Bronchial epithelial cell (primary cell): ENCODE results near the gene DLX4. TPM values are rescaled to one million over a fixed set of nuclear protein-coding genes. Genes with fewer than 3 reads are reported as not detected.

Experiments used
- DNase-seq: peaks from one replicate; pipeline ENCODE4 v3.0.0-alpha.2; 2010; ENCODE audit warnings: low read depth
- FAIRE-seq: peaks from 2 replicates; lab custom pipeline; 2011; peaks lifted over from hg19 to GRCh38; lab: Jason Lieb, UNC
- H3K27me3 ChIP-seq: 2 replicates; pipeline ENCODE4 v1.5.1; 2011; ENCODE audit warnings: low read length; ENCODE audit not compliant: control insufficient read depth, insufficient read depth
- H3K36me3 ChIP-seq: 2 replicates; pipeline ENCODE4 v1.5.1; 2011; ENCODE audit warnings: low read length; ENCODE audit not compliant: control insufficient read depth, insufficient read depth
- H3K4me3 ChIP-seq: 2 replicates; pipeline ENCODE4 v1.5.1; 2011; ENCODE audit warnings: mild to moderate bottlenecking, low read depth, low read length, control low read depth
- CTCF ChIP-seq: IDR thresholded peaks from 2 replicates; pipeline ENCODE4 v1.5.1; 2011; ENCODE audit warnings: mild to moderate bottlenecking, moderate library complexity, low read length, control low read depth, inconsistent platforms; ENCODE audit not compliant: insufficient read depth, severe bottlenecking
- total RNA-seq: library from RNA; depleted of rRNA; stranded (reverse); fragments of >200 nt; gene quantifications from 2 replicates; pipeline ENCODE4 v1.2.1, GENCODE V29; 2014

DLX4 gene
- total RNA-seq, 1 donor from 2014 or later: not detected

DNA sequence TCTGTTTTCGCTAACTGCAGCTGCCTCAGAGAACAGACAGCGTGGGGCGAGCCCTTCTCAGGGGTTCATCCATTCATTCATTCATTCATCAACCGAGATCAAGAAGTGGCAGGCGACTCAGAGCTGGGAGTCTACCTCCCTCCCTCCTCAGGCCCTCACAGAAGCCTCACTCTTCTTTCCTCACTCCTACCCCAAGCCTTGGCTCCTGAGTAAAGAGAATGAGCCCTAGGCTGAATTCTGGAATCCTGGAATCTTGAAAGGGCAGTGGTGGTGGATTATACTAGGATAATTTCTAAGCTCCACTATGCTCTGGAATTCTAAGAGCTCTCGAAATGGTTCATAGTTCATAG, 28.3 kb downstream of the DLX4 start:
- TF ChIP-seq CTCF: no peak
- Histone ChIP-seq H3K4me3 (no peak overlapping the region), H3K27me3 (peaks cover 18% of the 10 kb centered on the region), H3K36me3 (no peaks in the 10 kb centered on the region)
- FAIRE-seq: no peak
- DNase-seq: no peak

DNA sequence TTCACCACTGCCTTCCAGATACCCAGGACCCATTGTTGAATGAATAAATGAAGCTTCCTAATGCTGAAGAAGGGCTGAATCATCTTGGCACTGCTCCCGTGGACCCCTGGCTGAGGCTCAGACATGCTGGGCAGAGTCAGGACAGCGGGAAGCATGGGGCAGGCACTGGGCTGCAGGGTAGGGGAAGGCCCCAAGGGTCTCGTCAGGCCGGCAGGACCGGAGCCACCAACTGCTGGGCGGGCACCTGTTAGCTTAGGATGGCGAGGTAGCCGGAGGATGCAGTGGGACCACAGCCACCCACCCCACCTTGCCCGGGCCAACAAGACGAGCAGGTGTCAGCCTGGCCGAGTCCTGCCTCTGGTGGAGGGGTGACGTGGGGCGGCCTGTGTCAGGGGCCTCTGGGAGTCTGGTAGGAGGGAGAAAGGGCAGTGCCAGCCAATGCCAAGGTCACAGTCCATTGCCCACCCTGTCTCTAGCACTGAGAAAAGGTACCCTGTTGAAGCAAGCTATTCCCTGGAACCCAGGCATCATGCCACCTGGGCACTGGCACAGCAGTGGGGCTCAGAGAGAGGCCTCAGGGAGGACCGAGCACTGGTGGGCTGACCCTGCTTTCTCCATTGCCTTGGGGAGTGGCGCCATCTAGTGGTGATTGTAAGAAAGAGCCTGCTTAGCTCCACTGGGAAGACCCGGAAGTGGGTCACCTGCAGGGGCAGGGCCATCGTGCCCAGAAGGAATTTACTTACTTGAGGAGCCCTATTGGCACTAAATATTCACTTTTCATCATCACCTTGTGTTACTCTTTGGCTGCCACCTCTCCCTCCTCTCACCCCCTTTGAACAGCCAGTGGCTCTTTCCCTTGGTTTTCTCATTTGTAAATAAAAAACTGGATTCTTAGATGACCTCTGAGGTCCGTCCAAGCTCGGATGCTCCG, 29.0 kb downstream of the DLX4 start:
- peak; percentile 90 for TF ChIP-seq CTCF
- H3K4me3 ChIP-seq: no peak overlapping the region
- H3K36me3 ChIP-seq: no peaks in the 10 kb centered on the region
- DNase-seq: peak; percentile 69
- FAIRE-seq: no peak
- H3K27me3 ChIP-seq: peaks cover 18% of the 10 kb centered on the region

DNA sequence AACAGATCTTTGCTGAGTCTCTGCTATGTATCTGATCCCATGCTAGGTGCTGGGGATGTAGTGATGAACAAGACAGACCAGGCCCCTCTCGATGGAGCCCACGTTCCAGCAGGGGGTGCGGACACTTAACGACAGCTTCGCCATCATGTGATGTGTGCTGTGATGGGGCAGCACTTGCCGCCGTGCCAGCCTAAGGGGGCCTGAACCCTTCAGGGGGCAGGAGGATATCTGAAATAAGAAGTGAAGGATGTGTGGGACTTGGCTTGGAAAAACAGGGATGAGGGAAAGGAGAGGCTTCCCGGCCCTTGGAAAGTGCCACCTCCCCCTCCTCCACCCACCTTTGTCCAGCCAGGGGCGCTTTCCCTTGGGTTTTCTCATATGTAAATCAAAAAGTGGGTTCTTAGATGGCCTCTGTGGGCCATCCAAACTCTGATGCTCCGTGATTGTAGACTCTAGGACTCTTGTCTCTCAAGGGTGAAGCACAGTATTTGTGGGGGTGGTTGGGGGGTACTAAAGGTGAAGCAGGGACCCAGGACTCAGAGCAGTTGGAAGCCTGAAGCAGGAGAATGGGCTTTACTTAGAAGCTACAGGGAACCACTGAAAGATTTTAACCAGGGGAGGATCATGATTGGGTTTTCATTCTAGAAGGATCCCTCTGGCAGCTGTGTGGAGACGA, 30.0 kb downstream of the DLX4 start:
- Histone ChIP-seq H3K36me3 (no peaks in the 10 kb centered on the region), H3K27me3 (peaks cover 18% of the 10 kb centered on the region), H3K4me3 (no peak overlapping the region)
- no peak for FAIRE-seq
- TF ChIP-seq CTCF: no peak
- DNase-seq: no peak

DNA sequence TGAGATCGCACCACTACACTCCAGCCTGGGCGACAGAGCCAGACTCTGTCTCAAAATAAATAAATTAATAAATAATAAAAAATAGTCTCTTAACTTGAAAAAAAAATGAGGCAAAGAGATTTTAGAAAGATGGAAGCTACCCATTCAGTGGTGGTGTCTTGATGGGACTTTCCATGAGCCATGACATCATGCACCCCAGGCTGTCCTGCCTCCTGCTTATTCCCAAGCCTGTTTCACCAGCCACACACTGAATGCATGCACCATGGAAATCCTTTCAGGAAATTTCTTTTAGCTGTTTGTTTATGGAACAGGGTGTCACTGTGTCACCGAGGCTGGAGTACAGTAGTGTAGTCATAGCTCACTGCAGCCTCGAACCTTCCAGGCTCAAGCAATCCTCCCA, 34.9 kb downstream of the DLX4 start:
- Histone ChIP-seq H3K4me3 (no peak overlapping the region), H3K36me3 (no peaks in the 10 kb centered on the region), H3K27me3 (peaks cover 14% of the 10 kb centered on the region)
- DNase-seq (no peak), FAIRE-seq (no peak)
- TF ChIP-seq CTCF: no peak

DNA sequence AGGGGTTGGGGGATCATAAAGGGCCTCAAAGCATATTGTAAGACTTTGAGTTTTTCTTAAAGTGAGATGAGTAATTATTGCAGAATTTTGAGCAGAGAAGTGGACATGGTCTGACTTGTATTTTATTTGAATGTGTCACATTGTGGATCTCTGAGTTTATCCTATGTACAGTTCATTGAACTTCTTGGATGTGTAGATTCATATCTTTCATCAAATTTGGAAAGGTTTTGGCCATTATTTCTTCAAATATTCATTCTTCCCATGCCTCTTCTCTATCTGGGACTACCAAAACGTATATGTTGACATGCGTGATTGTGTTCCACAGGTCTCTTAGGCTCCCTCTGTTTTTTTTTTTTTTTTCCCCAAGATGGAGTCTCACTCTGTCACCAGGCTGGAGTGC, 40.3 kb downstream of the DLX4 start:
- no peaks in the 10 kb centered on the region for H3K27me3 ChIP-seq
- FAIRE-seq: no peak

More for the DNA sequence above, 40.3 kb downstream of the DLX4 start:
- DNase-seq: no peak
- TF ChIP-seq CTCF: no peak
- Histone ChIP-seq H3K4me3 (no peak overlapping the region), H3K36me3 (no peaks in the 10 kb centered on the region)
